GM18873 (cell line): ENCODE measurements around the gene C11orf65.
"Not testable (repeated sequence)": the region's sequence is repeated elsewhere in the genome, so short reads cannot be mapped to it uniquely, and the experiment has no call there.

Experiments used
- ATAC-seq: cut with Tn5 transposase; IDR thresholded peaks from one replicate; pipeline ENCODE4 v1.9.1; 2021; ENCODE audit warnings: mild to moderate bottlenecking, moderate library complexity, moderate number of reproducible peaks; ENCODE audit not compliant: unreplicated experiment, low FRiP score

Gene C11orf65

DNA sequence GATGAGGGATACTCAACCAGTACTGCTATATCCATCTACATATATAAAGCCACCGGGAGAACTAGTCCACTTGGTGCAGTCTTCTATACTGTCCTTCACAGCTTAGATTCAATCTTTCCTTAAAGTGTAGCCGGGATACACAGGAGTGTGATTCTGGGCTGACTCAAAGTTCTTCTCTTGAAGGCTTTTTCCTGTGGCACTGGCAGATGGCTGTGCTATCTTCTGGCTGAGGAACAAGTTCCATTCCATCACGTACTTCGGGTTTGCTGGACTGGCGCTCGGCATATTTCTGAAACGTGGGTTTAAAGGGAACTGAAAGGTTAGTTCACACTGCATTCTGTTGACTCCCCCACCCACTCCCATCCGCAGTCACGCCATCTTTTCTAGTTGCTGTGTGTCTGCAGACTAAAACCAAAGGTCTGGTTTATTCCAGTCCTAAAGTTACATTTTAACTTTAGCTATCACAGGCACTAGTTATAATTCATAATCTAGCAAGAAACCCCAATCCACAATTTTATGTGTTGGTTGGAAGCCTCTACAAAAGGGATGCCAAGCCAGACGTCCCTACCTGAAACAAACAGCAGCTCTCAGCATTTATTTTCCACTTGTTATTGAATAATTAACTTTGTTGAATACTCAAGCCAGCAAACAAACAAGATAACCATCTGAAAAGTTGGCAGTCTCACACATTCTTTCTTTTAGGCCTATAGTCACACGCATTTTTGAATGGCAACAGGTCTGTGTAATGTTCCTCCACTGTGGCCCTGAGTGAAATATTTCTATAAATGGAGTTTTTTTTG, 7.5 kb upstream of the C11orf65 start:
- ATAC-seq = no peak

DNA sequence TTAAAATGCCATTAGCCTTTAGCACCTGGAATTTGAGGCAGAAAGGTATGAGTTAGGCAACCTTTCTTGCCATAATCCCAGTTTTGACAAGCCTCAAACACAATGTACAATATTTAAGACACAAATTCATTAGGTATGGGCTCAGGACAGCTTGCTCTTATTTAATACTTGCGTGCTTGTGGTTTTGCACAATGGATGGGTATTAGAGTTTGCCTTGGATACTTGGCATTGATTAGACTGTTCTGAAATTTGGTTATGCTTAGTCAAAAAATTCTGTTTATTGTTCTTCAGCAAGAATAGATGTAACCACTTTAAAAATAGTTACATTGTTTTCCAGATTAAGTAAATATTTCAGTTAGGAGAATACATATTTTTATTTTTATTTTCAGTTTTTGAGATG, 5.4 kb upstream of the C11orf65 start:
- no peak for ATAC-seq

DNA sequence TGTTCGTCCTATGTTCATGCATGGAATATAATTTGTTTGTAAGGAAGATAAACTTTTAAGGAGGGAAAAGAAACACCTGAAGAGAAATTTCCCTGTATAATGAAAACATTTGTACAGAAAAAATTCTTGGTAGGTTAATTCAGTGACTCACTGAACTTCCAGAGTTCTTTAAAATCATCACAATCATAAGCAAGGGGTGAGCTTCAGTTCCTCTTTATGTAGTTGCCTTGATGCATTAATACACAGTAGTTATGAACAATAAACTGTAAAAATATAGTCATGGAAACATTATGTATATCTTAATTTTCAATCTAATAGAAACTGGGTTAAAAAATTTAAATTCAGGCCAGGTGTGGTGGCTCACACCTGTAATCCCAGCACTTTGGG, 1.1 kb upstream of the C11orf65 start:
- ATAC-seq = no peak

DNA sequence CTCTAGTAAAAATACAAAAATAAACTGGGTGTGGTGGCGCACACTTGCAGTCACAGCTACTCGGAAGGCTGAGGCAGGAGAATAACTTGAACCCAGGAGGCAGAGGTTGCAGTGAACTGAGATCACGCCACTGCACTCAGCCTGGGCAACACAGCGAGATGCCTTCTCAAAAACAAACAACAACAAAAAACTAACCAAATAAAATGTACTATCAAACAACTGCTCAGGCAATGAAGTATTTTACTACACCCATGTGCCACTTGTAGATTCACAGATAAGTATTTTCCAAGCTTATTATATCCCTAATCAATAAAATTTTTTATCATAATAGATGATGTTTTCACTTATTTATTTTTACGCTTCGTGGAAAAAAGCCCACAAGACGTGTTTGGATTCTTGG, 924 bp downstream of the C11orf65 start:
- no peak for ATAC-seq

DNA sequence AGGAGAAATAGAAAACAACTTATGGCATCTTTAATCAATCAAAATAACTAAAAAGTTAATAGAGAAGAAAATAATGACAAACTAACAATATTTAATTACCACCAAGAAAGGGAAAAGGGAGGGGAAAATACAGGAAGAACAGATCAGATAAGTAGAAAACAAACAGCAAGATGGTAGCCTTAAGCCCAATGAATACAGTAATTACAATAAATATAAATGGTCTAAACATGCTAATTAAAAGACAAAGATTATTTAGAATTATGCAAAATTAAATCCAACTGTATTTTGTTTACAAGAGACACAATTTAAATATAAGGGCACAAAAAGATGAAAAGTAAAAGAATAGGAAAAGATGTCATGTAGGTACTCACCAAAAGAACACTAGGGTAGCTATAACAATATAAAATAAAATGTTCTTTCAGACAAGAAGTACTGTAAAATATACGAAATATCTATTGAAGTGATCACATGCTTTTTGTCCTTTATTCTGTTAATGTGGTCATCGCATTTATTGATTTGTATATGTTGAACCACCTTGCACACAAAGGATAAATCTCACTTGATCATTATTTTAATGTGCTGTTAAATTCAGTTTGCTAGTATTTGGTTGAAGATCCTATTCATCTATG, 14.0 kb downstream of the C11orf65 start:
- no peak for ATAC-seq

DNA sequence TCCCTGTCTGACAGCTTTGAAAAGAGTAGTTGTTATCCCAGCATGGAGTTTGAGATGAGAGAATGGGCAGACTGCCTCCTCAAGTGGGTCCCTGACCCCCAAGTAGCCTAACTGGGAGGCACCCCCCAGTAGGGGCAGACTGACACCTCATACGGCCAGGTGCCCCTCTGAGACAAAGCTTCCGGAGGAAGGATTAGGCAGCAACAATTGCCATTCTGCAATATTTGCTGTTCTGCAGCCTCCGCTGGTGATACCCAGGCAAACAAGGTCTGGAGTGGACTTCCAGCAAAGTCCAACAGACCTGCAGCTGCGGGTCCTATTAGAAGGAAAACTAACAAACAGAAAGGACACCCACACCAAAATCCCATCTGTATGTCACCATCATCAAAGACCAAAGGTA, 25.9 kb downstream of the C11orf65 start:
- not testable (repeated sequence) for ATAC-seq

DNA sequence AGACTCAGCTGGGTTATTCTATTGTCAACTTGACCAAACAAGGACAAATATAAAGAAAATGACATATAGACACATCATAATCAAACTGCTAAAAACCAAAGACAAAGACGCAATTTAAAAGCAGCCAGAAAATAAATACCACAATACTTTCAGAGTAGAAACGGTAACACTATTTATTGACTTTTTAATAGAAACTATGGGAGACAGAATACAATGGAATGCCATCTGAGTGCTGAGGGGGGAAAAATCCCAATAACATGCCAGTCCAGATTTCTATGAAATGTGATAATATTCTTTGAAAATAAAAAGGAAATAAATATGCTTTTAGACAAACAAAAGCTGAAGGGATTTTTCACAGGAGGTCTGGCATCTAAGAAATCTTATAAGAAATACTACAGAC, 30.7 kb downstream of the C11orf65 start:
- no peak for ATAC-seq

DNA sequence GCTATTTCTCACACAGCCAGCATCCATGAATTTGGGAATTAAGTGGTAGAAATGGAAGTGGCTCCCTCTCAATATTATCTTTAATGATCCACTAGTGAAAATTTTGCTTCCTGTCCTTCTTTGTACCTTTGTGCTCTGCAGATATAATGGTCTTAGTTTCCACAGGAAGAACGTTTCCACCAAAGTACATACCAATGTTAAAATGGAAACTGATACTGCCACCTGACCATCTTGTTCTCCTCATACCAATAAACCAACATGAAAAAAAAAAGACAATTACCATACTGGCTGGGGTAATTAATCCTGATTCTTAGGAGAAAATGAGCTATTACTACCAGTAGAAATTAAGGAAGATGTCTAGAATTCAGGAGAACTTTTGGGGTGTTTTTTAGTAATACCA, 32.3 kb downstream of the C11orf65 start:
- ATAC-seq = no peak

DNA sequence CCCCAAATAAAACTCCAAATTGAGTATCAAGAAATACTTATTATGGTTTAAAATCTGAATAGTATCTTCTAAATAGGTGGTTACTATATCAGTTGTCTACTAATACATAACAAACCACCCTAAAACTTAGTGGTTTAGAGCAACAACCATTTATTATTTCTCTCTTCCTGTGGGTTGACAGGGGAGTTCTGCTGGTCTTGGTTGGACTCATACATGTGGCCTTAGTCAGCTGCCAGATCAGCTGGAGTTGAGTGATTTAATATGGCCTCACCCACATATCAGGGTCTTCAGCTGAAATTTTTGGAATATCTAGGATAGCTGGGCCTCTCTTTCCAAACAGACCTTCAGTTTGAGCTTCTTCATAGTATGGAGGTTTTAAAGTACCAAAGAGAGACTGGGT, 34.5 kb downstream of the C11orf65 start:
- ATAC-seq = no peak

DNA sequence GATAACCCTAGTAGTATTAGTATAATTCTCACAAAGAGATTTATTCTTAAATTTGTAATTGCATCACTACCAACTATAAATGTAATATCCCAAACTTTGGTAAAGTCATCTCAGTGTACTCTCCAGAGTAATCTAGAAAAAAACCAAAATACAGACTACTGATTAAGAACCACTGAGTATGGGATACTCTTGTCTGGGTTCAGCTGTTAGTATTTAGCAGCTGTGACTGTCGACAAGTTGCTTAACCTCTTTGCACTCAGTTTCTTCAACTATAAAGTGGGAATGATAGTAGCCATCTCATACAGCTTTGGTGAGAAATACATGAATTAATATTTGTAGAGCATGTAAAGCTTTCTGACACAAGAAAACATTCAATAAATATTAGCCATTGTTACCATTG, 35.3 kb downstream of the C11orf65 start:
- no peak for ATAC-seq

DNA sequence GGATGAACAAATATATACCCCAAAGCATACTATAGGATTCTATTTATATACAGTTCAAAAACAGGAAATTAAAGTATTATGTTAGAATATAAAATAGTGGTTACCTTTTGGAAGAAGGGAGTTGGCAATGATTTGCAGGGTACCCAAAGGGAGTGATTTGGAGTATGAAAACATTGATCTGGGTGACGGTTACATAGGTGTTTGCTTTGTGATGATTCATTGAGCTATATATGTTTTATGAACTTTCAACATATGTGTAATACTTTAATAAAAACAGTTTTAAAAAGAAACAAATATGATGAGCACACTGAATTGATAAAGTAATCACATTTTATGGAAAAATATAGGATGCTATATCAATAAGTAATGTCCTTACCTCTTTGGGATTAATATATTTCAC, 36.0 kb downstream of the C11orf65 start:
- no peak for ATAC-seq

DNA sequence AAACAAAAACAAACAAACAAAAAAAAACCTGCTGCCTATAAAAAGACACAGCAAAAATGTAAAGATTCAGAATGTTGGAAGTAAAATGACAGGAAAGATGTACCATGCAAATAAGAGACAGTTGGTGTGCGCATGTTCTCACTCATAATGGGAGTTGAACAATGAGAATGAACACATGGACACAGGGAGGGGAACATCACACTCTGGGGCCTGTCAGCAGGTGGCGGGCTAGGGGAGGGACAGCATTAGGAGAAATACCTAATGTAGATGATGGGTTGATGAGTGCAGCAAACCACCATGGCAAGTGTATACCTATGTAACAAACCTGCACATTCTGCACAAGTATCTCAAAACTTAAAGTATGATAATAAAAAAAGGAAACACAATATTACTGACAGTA, 49.8 kb downstream of the C11orf65 start:
- not testable (repeated sequence) for ATAC-seq

DNA sequence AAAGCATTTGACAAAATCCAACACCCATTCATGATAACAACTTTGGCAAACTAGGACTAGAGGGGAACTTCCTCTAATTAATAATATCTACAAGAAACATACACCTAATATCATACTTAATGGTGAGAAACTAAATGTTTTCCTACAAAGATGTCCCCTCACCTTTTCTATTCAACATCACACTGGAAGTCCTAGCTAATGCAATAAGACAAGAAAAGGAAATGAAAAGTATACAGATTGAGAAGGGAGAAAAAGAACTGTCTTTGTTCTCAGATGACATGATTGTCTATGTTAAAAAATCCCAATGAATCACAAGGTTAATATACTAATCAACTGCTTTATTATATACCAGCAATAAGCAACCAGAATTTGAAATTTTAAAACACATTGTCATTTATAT, 52.4 kb downstream of the C11orf65 start:
- no peak for ATAC-seq

DNA sequence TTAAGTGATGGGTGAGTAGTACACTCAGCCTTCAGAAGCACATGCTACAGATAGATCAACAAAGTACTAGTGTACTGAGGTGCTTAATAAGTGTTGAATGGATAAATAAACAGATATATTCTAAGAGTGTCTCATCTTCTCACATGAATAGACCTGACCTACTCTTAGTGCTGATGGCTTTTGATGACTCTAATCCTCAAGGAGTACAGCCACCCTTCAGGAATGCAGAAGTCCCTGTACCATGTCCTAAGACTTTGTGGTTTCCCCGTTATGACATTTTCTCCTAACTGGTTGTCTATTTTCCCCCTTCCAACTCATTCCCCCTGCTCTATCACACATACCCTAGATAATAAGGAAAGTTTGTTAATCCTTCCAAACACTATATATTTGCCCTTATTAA, 61.6 kb downstream of the C11orf65 start:
- ATAC-seq = no peak

DNA sequence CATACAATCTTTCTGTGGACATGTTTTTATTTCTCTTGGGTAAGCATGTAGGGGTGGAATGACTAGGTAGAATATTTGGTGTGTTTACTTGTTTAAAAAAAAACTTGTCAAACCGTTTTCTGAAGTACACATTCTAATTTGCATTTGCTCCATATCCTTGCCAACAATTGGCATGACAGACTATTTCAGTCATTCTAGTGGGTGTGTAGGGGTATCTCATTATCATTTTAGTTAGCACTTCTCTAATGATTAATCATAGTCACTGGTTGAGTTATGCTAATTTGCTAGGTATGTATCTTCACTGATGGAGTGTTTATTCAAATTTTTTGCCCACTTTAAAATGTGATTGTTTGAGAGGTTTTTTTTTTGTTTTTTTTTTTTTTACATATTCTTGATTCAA, 64.3 kb downstream of the C11orf65 start:
- ATAC-seq = no peak

DNA sequence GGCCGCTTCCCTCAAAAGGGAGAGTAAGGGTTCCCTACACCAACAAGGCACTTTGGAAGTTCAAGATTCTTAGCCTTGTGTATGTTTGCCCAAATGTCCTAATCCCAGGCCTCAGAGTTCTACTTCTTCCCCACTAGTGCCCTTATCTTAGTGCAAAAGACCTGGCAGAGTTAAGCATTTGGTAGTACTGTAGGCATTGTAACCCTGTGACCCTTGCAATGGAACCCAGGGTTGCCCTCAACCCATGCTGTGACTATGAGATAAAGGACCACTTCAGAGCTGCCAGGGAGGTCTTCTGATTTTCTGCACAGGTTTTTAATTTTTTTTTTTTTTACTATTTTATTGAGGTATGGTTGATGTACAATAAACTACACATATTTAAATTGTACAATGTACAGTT, 65.1 kb downstream of the C11orf65 start:
- ATAC-seq = no peak

DNA sequence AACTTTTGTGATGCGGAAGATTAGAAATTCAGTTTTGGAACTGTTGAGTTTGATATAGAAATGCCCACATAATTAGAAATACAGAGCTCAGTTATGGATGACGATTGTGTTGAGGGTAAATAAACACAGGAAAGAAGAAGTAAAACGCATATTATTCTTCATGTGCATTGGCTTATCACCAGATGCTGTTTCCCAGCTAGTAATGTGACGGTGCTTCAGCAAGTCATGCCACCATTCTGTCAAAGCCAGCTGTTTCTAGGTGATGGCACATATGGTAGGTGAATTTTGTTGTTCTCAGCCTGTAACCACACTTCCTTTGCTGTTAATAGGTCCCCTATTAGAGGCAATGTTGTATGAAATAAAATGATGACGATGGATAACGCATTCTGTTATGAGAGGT, 68.9 kb downstream of the C11orf65 start:
- no peak for ATAC-seq

DNA sequence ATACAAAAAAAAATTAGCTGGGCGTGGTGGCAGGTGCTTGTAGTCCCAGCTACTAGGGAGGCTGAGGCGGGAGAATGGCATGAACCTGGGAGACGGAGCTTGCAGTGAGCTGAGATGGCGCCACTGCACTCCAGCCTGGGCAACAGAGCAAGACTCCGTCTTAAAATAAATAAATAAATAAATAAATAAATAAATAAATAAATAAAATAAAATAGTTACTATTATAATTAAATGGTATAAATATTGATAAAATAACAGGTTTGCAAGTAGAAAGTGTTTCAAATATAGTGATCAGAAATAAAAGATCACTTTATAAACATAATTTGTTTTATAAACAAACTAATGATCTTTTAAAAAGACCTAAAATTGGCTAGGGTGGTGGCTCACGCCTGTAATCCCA, 70.7 kb downstream of the C11orf65 start:
- not testable (repeated sequence) for ATAC-seq

DNA sequence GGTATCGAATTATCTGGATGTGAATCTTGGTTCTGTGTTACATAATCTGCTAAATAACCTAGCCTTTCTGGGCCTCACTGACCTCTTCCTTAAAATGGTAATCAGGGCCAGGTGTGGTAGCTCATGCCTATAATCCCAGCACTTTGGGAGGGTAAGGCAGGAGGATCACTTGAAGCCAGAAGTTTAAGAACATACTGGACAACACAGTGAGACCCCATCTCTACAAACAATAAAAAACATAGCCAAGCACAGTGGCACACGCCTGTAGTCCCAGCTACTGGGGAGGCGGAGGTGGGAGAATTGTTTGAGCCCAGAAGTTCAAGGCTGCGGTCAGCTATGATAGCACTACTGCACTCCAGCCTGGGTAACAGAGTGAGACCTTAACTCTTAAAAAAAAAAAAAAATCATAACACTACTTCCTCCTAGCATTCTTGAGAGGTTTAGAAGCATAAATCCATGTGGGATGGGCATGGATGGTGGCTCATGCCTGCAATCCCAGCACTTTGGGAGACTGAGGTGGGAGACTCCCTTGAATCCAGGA, 72.5 kb downstream of the C11orf65 start:
- ATAC-seq = no peak

DNA sequence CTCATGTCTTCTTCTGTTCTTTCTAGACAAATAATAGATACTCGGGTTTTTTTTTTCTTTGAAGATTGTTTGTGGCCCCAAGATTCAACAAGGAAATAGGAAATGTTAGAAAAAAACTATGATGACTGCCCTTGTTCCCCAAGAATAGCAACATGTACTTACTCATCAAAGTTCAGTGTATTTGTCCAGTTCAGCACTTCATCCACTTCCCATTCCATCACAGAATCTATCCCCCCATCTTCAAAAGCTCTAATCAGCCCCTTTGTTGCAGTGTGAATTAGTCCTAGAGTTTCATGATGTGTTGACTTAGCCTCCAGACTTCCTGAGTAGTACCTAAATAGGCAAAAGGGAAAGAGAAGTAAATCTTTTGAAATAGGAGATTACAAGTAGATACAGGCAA, 74.3 kb downstream of the C11orf65 start:
- no peak for ATAC-seq

DNA sequence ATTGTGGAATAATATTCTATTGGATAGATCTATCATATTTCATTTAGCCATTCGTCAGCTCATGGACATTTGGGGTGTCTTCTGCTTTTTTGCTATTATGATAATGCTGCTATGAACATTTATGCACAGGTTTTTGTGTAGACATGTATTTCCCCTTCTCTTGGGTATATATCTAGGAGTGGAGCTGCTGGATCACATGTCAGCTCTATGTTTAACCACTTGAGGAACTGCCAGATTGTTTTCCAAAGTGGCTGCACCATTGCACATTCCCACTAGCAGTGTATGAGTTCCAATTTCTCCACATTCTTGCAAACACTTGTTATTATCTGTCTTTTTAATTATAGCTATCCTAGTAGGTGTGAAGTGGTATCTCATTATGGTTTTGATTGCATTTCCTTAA, 75.0 kb downstream of the C11orf65 start:
- no peak for ATAC-seq

DNA sequence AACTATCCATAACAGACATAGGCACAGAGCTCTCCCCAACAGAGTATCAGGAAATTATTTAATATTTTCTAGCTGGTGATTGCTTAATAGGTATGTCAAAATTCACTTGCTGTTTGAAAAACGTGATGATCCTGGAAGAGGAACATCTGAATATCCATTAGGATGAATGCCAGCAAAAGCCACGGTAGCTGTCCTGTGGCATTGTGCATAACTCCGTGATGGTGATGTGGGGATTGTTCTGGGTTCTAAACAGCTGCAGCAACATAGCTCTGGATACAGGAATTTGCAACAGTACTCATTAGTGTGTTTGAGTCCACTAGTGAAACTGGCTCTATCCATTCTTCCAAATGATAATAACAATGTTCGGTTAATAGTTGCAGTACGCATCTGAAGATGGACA, 78.8 kb downstream of the C11orf65 start:
- no peak for ATAC-seq
